ENCODE results near the gene FAM118A.

The FAM118A gene

DNA sequence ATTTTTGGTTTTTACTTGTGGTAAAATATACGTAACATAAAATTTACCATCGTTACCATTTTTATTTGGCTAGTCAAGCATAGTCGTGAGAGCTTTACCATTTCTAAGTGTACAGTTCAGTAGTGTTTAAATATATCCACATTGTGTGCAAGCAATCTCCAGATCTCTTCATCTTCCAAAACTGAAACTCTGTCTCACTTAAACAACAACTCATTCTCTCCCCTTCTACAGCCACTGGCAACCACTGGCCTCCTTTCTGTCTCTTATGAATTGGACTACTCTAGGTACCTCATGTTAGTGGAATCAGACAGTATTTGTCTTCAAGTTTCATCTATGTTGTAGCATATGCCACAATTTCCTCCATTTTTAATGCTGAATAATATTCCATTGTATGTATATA is 66.3 kb downstream of the FAM118A start:
- no peak for DNase-seq (ENCODE audit: low read depth in 2 of 2)

DNA sequence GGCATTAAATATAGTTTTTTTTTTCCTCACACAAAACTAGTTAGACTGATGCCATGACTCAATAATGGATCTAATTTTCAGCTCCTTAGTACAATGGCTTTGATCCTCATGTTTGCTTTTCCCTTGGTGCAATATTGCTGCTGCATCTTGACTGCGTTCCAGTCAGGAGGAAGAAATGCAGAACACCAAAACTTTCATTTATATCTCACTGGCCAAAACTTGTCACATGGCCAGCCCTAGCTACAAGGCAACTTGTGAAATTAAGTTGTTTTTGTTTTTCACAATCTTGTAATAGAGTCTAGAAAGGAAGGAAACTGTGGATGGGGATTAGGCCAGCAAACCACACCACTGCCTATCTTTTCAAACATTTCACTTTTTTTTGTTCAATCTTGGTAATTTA is 67.0 kb downstream of the FAM118A start:
- no peak for DNase-seq (ENCODE audit: low read depth in 2 of 2)

DNA sequence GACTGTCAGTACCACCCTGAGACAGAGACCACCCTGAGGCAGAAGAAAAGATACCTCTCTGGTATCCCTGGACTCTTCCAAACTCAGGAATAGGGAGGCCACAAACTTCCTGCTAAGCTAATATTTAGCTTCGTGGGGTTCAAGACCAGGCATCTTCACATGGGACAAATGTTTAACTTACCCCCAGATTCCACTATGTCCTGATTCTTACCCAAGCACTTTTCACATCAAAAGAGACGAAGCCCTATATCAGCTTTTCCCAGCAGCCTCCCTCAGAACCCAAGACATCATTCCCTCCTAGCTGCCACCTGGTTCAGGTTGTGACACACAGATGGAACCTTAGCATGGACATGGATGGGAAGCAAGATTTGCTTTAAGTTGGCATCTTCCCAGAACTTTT is 71.6 kb downstream of the FAM118A start:
- DNase-seq (ENCODE audit: low read depth in 2 of 2): no peak

DNA sequence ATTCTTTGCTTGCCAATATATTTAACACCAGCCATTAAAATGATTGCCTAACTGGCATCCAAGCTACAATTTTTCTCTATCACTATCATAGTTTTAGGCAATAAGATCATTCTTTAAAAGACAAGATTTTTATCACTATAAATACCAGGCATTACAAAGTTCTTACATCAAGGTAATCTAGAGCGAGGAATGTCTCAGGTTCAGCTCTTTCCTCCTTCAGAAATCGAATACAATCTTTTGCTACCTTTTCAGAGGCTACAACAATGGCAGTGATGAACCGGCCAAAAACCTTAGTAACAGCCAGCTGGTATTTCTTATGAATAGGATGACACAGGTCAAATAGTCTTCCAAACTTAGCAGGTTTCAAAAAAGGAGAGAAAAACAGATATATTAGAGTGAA is 79.8 kb downstream of the FAM118A start:
- DNase-seq (ENCODE audit: low read depth in 2 of 2): no peak
